PFSK-1 (cell line): ENCODE measurements around the gene TM4SF5.

ENCODE experiments used
- POLR2AphosphoS5 ChIP-seq: IDR thresholded peaks from 2 replicates; pipeline ENCODE4 v1.6.1; 2012; ENCODE audit warnings: low read depth, mild to moderate bottlenecking, control low read depth, low read length, moderate library complexity
- TAF1 ChIP-seq: IDR thresholded peaks from 2 replicates; pipeline ENCODE4 v1.6.1; 2012; ENCODE audit warnings: low read length, control low read depth, borderline replicate concordance; ENCODE audit not compliant: insufficient read depth
- TF ChIP-seq, protein P1 (sequence below), 2 experiments: IDR thresholded peaks; 2 replicates each; pipeline versions ENCODE4 v1.6.1 to v1.8.0; 2011 to 2012; ENCODE audit warnings: low read depth in 2 of 2, low read length in 2 of 2, control low read depth in 1 of 2, inconsistent platforms in 1 of 2, mild to moderate bottlenecking in 1 of 2, moderate library complexity in 1 of 2; ENCODE audit not compliant: insufficient read depth in 1 of 2

DNA sequence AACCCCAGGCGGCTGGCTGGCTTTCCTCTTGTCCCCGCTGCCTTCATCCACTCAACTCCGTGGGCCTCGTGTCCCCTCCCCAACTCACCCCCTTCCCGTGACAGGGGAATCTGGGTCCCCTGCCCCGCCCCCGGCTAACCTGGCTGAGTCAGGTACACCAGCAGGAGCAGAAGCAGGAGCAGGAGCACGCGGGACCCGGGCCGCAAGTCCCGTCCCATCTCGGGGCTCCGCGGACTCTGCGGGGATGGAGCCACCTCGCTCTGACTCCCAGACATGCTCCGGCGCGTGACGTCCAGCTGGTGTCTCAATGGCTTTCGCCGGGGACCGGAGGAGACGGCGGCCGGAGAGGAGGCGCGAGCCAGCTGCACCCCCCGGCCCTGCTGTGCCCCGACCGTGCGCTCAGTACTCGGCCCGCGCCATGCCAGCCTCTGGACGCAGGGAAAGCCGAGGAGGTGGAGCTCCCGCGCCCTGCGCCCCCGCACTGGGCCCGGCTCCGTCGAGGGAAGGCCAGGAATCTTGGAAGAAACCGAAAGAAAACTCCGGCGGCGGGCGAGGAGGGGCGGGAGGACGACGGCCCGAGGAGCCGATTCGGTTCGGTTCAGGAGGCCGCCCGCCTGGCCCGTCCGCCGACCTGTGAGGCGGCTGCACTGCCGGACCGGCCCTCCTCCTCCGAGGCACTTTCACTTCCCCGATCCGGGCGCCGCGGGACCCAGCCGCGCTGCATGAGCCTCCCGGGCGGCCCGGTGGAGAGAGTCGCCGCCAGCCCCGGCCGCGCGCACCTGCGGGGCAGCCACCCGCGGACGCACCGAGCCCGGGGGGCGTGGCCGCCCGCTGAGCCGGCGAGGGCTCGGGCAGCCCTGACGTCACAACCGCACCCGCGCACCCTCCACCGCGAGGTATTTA is 32.3 kb upstream of the TM4SF5 start, which contains the start of the genes CXCL16 and ZMYND15:
- TF ChIP-seq POLR2AphosphoS5 (no peak), TAF1 (no peak)
- TF ChIP-seq, protein P1, sequence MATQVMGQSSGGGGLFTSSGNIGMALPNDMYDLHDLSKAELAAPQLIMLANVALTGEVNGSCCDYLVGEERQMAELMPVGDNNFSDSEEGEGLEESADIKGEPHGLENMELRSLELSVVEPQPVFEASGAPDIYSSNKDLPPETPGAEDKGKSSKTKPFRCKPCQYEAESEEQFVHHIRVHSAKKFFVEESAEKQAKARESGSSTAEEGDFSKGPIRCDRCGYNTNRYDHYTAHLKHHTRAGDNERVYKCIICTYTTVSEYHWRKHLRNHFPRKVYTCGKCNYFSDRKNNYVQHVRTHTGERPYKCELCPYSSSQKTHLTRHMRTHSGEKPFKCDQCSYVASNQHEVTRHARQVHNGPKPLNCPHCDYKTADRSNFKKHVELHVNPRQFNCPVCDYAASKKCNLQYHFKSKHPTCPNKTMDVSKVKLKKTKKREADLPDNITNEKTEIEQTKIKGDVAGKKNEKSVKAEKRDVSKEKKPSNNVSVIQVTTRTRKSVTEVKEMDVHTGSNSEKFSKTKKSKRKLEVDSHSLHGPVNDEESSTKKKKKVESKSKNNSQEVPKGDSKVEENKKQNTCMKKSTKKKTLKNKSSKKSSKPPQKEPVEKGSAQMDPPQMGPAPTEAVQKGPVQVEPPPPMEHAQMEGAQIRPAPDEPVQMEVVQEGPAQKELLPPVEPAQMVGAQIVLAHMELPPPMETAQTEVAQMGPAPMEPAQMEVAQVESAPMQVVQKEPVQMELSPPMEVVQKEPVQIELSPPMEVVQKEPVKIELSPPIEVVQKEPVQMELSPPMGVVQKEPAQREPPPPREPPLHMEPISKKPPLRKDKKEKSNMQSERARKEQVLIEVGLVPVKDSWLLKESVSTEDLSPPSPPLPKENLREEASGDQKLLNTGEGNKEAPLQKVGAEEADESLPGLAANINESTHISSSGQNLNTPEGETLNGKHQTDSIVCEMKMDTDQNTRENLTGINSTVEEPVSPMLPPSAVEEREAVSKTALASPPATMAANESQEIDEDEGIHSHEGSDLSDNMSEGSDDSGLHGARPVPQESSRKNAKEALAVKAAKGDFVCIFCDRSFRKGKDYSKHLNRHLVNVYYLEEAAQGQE (IDR thresholded peaks at IDR 0.05; ENCODE audit: insufficient read depth in 1 of 2, low read depth in 2 of 2, low read length in 2 of 2), result no peak
